Peyer's patch (tissue), 4 donors: Measurements from ENCODE around the gene SRSF1. TPM values are rescaled to one million over a fixed set of nuclear protein-coding genes. Genes with fewer than 3 reads are reported as not detected.

Experiments used
- DNase-seq, 3 donors: peaks; one replicate each; pipeline ENCODE4 v3.0.0-alpha.2; 2017 to 2019
- H3K27ac ChIP-seq, 4 donors: fragments of 200-600 bp; sonication (generic); one replicate each; pipeline ENCODE4 v1.5.1; 2016 to 2019
- H3K27me3 ChIP-seq, 2 donors: fragments of 200-600 bp; sonication (generic); one replicate each; pipeline ENCODE4 v1.5.1; 2019
- H3K36me3 ChIP-seq, 3 donors: fragments of 200-600 bp; sonication (generic); one replicate each; pipeline ENCODE4 v1.5.1; 2016 to 2019
- H3K4me1 ChIP-seq, 4 donors: fragments of 200-600 bp; sonication (generic); one replicate each; pipeline ENCODE4 v1.5.1; 2016 to 2019
- H3K4me3 ChIP-seq, 4 donors: fragments of 200-600 bp; sonication (generic); 1 replicate in 3 of 4; 2 replicates in 1 of 4; pipeline ENCODE4 v1.5.1; 2016 to 2019; ENCODE audit warnings: mild to moderate bottlenecking in 1 of 4
- H3K9me3 ChIP-seq, 4 donors: fragments of 200-600 bp; sonication (generic); one replicate each; pipeline ENCODE4 v1.5.1; 2016 to 2019; ENCODE audit warnings: mild to moderate bottlenecking in 1 of 4
- POLR2A ChIP-seq, 2 donors: fragments of 450-650 bp; IDR thresholded peaks; one replicate each; pipeline ENCODE4 v1.5.1; 2017; ENCODE audit warnings: antibody characterized with exemption in 2 of 2, mild to moderate bottlenecking in 2 of 2, moderate library complexity in 2 of 2
- small RNA-seq, 2 donors: library from RNA; depleted of rRNA; stranded (forward); fragments of <200 nt; gene quantifications; one replicate each; pipeline ENCODE3, GENCODE V24; 2016
- total RNA-seq, 4 donors: library from RNA; depleted of rRNA; stranded (reverse); fragments of >200 nt; gene quantifications; one replicate each; pipeline ENCODE4 v1.1.0, GENCODE V29; 2016
- TF ChIP-seq, protein P1 (sequence below), 6 experiments: fragments of 450-650 bp in 4 of 6; fragments of 200-600 bp in 2 of 6; sonication (generic) in 1 of 6; IDR thresholded peaks; one replicate each; pipeline ENCODE4 v1.5.1; 2017 to 2019; ENCODE audit warnings: antibody characterized with exemption in 6 of 6, mild to moderate bottlenecking in 3 of 6, moderate library complexity in 1 of 6

The SRSF1 gene
- total RNA-seq, 4 donors from 2014 or later, result 121 to 336 (median 155) TPM

DNA sequence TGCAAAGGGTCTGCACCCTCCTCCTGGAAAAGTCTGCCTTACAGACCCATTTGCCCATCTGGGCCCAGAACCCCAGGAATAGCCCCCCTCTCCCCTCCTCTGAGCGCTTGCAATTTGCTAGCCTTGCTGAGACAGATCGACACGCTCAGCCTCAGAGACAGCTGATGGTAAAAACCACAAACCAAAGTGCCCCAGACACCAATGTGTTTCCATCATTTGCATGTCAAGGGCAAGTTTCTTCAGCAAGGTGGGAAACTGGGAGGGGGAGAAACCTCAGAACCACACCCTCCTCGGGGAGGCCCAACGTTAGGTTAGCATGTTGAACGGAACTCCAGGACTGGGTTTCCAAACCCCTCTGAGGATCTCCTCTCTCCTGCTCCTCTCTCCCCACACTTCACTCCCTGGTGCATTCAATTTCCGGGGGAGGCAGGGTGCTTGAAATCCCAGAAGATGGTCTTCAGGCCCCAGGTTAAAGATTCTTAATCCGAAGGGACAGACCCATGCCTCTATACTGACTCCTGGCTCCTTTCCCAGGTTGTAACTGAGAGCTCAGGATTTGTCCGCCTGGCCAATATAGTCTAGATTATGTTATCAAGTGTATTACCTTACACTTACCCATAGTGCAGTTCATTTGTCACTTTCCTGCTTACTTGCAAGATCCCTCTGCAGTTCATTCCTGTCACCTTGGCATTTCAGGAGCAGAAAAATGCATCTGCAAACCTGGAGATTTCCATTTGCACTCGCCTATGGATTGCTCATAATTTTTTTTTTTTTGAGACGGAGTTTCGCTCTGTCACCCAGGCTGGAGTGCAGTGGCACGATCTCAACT lies 50.5 kb downstream of the SRSF1 start:
- Histone ChIP-seq H3K9me3 (no peaks in the 10 kb centered on the region), H3K36me3 (no peaks in the 10 kb centered on the region), H3K4me1 (peaks cover 0 to 48% (median 19%) of the 10 kb centered on the region in 4 donors), H3K27ac (no peak overlapping the region), H3K27me3 (no peaks in the 10 kb centered on the region), H3K4me3 (peak overlapping the region in 1 of 4 donors; percentile 55)
- TF ChIP-seq, protein P1, sequence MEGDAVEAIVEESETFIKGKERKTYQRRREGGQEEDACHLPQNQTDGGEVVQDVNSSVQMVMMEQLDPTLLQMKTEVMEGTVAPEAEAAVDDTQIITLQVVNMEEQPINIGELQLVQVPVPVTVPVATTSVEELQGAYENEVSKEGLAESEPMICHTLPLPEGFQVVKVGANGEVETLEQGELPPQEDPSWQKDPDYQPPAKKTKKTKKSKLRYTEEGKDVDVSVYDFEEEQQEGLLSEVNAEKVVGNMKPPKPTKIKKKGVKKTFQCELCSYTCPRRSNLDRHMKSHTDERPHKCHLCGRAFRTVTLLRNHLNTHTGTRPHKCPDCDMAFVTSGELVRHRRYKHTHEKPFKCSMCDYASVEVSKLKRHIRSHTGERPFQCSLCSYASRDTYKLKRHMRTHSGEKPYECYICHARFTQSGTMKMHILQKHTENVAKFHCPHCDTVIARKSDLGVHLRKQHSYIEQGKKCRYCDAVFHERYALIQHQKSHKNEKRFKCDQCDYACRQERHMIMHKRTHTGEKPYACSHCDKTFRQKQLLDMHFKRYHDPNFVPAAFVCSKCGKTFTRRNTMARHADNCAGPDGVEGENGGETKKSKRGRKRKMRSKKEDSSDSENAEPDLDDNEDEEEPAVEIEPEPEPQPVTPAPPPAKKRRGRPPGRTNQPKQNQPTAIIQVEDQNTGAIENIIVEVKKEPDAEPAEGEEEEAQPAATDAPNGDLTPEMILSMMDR (IDR thresholded peaks at IDR 0.05), result no peak
- no peak for TF ChIP-seq POLR2A (IDR thresholded peaks at IDR 0.05)
- peak in 2 of 3 donors; percentile 54 to 72 for DNase-seq

DNA sequence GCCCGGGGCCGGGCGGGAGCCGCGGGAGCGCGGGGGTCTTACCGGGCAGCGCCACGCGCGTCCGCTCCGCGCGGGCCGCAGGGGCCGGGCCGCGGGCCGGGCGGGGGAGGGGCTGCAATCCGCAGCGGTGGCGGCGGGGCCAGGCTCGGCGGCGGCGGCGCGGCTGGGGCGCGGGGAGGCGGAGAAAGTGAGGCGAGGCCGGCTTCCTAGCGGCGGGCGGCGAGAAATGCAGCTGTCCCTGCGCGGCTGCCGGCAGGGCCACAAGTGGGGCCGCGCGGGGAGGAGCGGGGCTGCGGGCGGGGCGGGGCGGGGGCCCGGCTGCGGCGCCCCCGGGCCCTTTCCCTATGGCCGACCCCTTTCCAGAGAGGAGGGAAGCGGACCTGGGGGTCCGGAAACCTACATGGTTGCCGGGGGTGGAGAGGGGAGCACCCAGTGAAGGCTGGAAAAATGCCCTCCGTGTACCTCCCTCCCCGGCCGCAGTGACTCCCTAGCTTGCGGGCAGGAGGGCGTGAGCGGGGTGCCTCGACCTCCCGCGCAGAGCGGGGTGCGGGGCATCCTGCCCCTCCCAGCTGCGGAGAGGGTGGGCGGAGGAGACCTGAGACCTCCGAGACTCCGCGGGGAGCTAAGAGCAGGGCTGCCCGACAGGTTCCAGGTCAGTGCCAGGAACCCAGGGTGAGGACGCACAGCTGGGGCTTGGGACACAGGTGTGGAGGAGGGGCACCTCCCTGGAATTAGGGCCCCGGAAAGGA lies 51.7 kb downstream of the SRSF1 start, which contains the start of gene CUEDC1:
TSS of gene CUEDC1 (minus strand) at position 230 of the 749 bp plus-strand sequence. CDS start 69,848 bp downstream, outside the sequence.
- Histone ChIP-seq H3K27me3 (no peaks in the 10 kb centered on the region), H3K27ac (peak within 1 kb of the TSS; percentile 77 to 96 (median 85)), H3K4me3 (peak within 1 kb of the TSS; percentile 44 to 90 (median 64)), H3K36me3 (no peaks in the 10 kb centered on the region), H3K4me1 (peaks cover 0 to 59% (median 21%) of the 10 kb centered on the region in 4 donors), H3K9me3 (no peaks in the 10 kb centered on the region)
- TF ChIP-seq, protein P1 (IDR thresholded peaks at IDR 0.05), result peak in 4 of 6 experiments; percentile 27 to 56 (median 49)
- TF ChIP-seq POLR2A (IDR thresholded peaks at IDR 0.05), result no peak
- DNase-seq, result peak; percentile 49 to 87 (median 83)

- TF ChIP-seq, protein P1 (IDR thresholded peaks at IDR 0.05), result no peak
- no peak for TF ChIP-seq POLR2A (IDR thresholded peaks at IDR 0.05)
- H3K36me3 ChIP-seq, result no peaks in the 10 kb centered on the region
- H3K27ac ChIP-seq, result peak overlapping the region; percentile 77 to 96 (median 85)
- no peaks in the 10 kb centered on the region for H3K27me3 ChIP-seq
- peak overlapping the region; percentile 44 to 90 (median 64) for H3K4me3 ChIP-seq
- peaks cover 0 to 66% (median 21%) of the 10 kb centered on the region in 4 donors for H3K4me1 ChIP-seq
- H3K9me3 ChIP-seq, result no peaks in the 10 kb centered on the region
- peak in 1 of 3 donors; percentile 60 for DNase-seq
Measured at GRCh38 chr17:57954397-57955182, 52.5 kb downstream of the SRSF1 start.

GRCh38 chr17:57953705-57954396 lies 53.2 kb downstream of the SRSF1 start:
- Histone ChIP-seq H3K27me3 (no peaks in the 10 kb centered on the region), H3K27ac (peak overlapping the region; percentile 77 to 96 (median 85)), H3K36me3 (no peaks in the 10 kb centered on the region), H3K4me1 (peaks cover 0 to 73% (median 21%) of the 10 kb centered on the region in 4 donors), H3K4me3 (peak overlapping the region in 3 of 4 donors; percentile 55 to 90 (median 74)), H3K9me3 (no peaks in the 10 kb centered on the region)
- TF ChIP-seq, protein P1 (IDR thresholded peaks at IDR 0.05), result no peak
- TF ChIP-seq POLR2A (IDR thresholded peaks at IDR 0.05), result no peak
- no peak for DNase-seq

Small RNA genes within 50 kb of the gene (small RNA-seq; reads per million reads assigned to genes)
- 0 reads per million in 2 donors for gene AC015813.4

Other genes starting within 250 kb of the SRSF1 start
- 1 to 10 TPM in 3 of 4 donors, under 1 TPM in 1; 0.83 to 7.4 (median 5.2) TPM for gene MRPS23, start 157.2 kb downstream of the SRSF1 start, total RNA-seq
- 10 to 100 TPM; 10.2 to 45.4 (median 19.2) TPM for gene CUEDC1, start 51.8 kb downstream of the SRSF1 start, total RNA-seq
- gene VEZF1, start 19.0 kb downstream of the SRSF1 start, total RNA-seq, result 10 to 100 TPM; 29.7 to 49.3 (median 39.5) TPM
- 10 to 100 TPM; 18.2 to 23.9 (median 23.8) TPM for gene DYNLL2, start 76.2 kb upstream of the SRSF1 start, total RNA-seq
- gene OR4D1, start 141.1 kb upstream of the SRSF1 start, total RNA-seq, result not detected
- gene OR4D2, start 159.7 kb upstream of the SRSF1 start, total RNA-seq, result not detected
- not detected for gene EPX, start 185.5 kb upstream of the SRSF1 start, total RNA-seq
- 10 to 100 TPM in 3 of 4 donors, 1 to 10 TPM in 1; 6.7 to 20.9 (median 14.8) TPM for gene MKS1, start 212.0 kb upstream of the SRSF1 start, total RNA-seq
- 1 to 10 TPM in 2 of 4 donors, not detected in 2; 2.3 to 9.0 TPM for gene LPO, start 231.3 kb upstream of the SRSF1 start, total RNA-seq